HepG2 (cell line): ENCODE data around the gene PDE3B. TPM values are rescaled to one million over a fixed set of nuclear protein-coding genes. Genes with fewer than 3 reads are reported as not detected.

Experiments
- AGO1 ChIP-seq: fragments of 200-400 bp; formaldehyde crosslinking; IDR thresholded peaks from 2 replicates; pipeline ENCODE4 v1.6.1; 2017; ENCODE audit warnings: mild to moderate bottlenecking, low read depth, low read length, moderate library complexity; ENCODE audit not compliant: poor library complexity, severe bottlenecking
- FOSL2 ChIP-seq: sonication (generic); formaldehyde crosslinking; IDR thresholded peaks from 2 replicates; pipeline ENCODE4 v1.4.0; 2020; ENCODE audit warnings: missing genetic modification reagents
- HHEX ChIP-seq: IDR thresholded peaks from 2 replicates; pipeline ENCODE4 v1.6.1; 2016; ENCODE audit warnings: control low read depth
- HOXD1 ChIP-seq: sonication (generic); formaldehyde crosslinking; IDR thresholded peaks from 2 replicates; pipeline ENCODE4 v1.5.0; 2020; ENCODE audit warnings: missing genetic modification reagents
- NFAT5 ChIP-seq: sonication (generic); formaldehyde crosslinking; IDR thresholded peaks from 2 replicates; pipeline ENCODE4 v1.4.0; 2020; ENCODE audit warnings: missing genetic modification reagents
- NFKBIZ ChIP-seq: IDR thresholded peaks from 2 replicates; pipeline ENCODE4 v1.6.1; 2018; ENCODE audit warnings: missing genetic modification reagents, missing compliant biosample characterization
- PBX3 ChIP-seq: sonication (generic); formaldehyde crosslinking; IDR thresholded peaks from 2 replicates; pipeline ENCODE4 v1.8.1; 2023; ENCODE audit warnings: missing genetic modification reagents, inconsistent platforms, borderline replicate concordance
- REL ChIP-seq: sonication (generic); formaldehyde crosslinking; conservative IDR thresholded peaks from 2 replicates; pipeline ENCODE4 v1.8.0; 2022; ENCODE audit warnings: mild to moderate bottlenecking, missing genetic modification reagents, moderate library complexity
- ZHX1 ChIP-seq: sonication (generic); formaldehyde crosslinking; IDR thresholded peaks from 2 replicates; pipeline ENCODE4 v1.8.1; 2022; ENCODE audit warnings: low read depth, mild to moderate bottlenecking, missing genetic modification reagents
- ZNF407 ChIP-seq: sonication (generic); formaldehyde crosslinking; IDR thresholded peaks from one replicate; pipeline ENCODE4 v1.5.1; 2020; ENCODE audit warnings: mild to moderate bottlenecking, missing genetic modification reagents; ENCODE audit errors: not compliant biosample characterization
- ZNF451 ChIP-seq: sonication (generic); formaldehyde crosslinking; IDR thresholded peaks from 2 replicates; pipeline ENCODE4 v1.5.0; 2020; ENCODE audit warnings: mild to moderate bottlenecking, missing genetic modification reagents
- polyA plus RNA-seq, 8 experiments: library from polyadenylated mRNA; depleted of rRNA in 3 of 8; stranded (reverse) in 7 of 8; unstranded in 1 of 8; fragments of >200 nt; fragmentation: Illumina TruSeq in 4 of 8; extraction: Trizol in 4 of 8; gene quantifications; 2 replicates each; pipeline versions ENCODE4 v1.2.1 to v1.2.3, GENCODE V29; 2011 to 2016; ENCODE audit warnings: low read depth in 4 of 8, missing spikeins in 1 of 8, mixed read lengths in 1 of 8; ENCODE audit not compliant: insufficient read depth in 1 of 8
- total RNA-seq, 5 experiments: library from RNA; depleted of rRNA; stranded (reverse); fragments of >200 nt; fragmentation: Illumina TruSeq; extraction: Trizol; gene quantifications; 2 replicates each; pipeline ENCODE4 v1.2.3, GENCODE V29; 2016; ENCODE audit warnings: low read depth in 1 of 5

The PDE3B gene
- total and polyA plus RNA-seq, 2 of the 13 experiments (the other 11 are each of a cell fraction or from before 2014, with no cell fraction given): 14.1 to 26.5 TPM

- TF ChIP-seq ZNF407 (CRISPR knock-in tag) (no peak), FOSL2 (no peak), NFAT5 (CRISPR knock-in tag) (no peak), REL (no peak), HHEX (CRISPR knock-in tag) (no peak), PBX3 (no peak), NFKBIZ (CRISPR knock-in tag) (no peak), HOXD1 (CRISPR knock-in tag) (no peak), ZHX1 (CRISPR knock-in tag) (no peak), AGO1 (no peak), ZNF451 (CRISPR knock-in tag) (no peak)
These were observed 97.6 kb downstream of the PDE3B start (continued) for GRCh38 chr11:14741195-14741594.
